Stimulated activated naive CD8-positive, alpha-beta T cell treated with anti-CD3 and anti-CD28 coated beads, Interleukin-15, amount 100 ng/mL, for 72 hours (primary cell): Measurements from ENCODE around the gene UPF1.

ENCODE experiments used
- ATAC-seq: fragments of 150-1000 bp; cut with Tn5 transposase; 2 replicates; pipeline ENCODE4 v1.10.0; 2021; ENCODE audit warnings: mild to moderate bottlenecking, moderate library complexity
- DNase-seq, 2 donors: peaks; one replicate each; pipeline ENCODE4 v3.0.0; 2021 to 2022
- H3K27ac Mint-ChIP-seq, 2 donors: one replicate each; pipeline ENCODE4 v1.8.0; 2022; ENCODE audit warnings: mild to moderate bottlenecking in 2 of 2, mixed read lengths in 2 of 2, moderate library complexity in 2 of 2
- H3K27me3 Mint-ChIP-seq: one replicate; pipeline ENCODE4 v1.8.0; 2022; ENCODE audit warnings: mixed read lengths
- H3K4me1 Mint-ChIP-seq: one replicate; pipeline ENCODE4 v1.8.0; 2022; ENCODE audit warnings: mild to moderate bottlenecking, mixed read lengths
- H3K4me3 Mint-ChIP-seq, 2 donors: one replicate each; pipeline ENCODE4 v1.8.0; 2022; ENCODE audit warnings: mild to moderate bottlenecking in 2 of 2, mixed read lengths in 2 of 2, moderate library complexity in 1 of 2
- H3K9me3 Mint-ChIP-seq, 2 donors: one replicate each; pipeline ENCODE4 v1.8.0; 2022; ENCODE audit warnings: mixed read lengths in 2 of 2

Gene UPF1

DNA sequence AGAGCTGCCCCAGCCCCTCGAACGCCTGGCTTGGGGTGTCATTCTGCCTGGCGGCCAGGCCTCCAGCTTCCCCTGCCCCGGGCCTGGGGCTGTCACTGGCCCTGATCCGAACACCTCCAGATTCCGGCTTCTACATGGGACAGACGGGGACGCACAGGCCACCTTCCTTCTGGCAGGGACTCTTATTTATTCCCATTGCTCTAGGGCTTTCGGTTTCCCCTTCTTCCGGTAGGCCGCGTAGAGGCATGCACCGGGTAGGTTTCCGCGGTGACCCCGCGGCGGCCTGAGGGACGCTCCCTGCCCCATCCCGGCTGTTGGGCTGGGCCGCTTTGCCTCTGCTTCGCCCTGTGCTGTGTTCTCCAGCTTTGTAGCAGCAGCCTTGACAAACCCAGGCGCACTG is 36.0 kb downstream of the UPF1 start:
- Mint-ChIP-seq H3K27ac (no peak overlapping the region), H3K4me3 (no peak overlapping the region), H3K27me3 (peaks cover 18% of the 10 kb centered on the region), H3K9me3 (no peaks in the 10 kb centered on the region), H3K4me1 (peaks cover 42% of the 10 kb centered on the region)
- ATAC-seq = no peak
- no peak for DNase-seq

DNA sequence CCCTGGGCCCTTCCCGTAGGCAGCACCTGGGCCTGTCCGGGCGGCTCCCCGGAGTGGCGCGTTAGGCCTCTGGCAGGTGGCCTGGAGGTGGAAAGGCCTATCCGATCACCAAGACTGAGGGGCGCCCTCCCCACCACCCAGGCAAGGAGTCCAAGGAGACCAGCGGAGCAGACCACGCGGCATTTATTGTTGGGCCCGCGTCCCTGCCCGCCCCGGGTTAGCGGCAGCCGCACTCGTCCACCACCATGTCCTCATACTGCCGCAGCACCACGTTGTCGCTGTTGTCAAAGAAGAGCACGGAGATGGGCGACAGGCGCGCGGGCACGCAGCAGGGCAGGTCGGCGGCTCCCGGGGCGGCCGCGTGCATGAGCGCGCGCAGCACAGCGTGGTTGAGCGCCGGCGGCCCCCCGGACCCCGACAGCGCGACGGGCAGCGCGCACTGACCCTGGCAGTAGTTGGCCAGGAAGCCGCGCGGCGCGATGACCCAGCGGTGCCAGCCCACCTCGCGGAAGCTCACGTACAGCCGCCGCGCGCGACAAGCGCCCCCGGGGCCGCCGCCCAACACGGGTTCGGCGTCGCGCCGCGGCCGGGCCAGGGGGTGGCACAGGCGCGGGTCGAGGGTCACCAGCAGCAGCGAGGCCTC is 36.7 kb downstream of the UPF1 start:
- H3K9me3 Mint-ChIP-seq = no peaks in the 10 kb centered on the region
- peak overlapping the region in 1 of 2 donors; percentile 31 for H3K27ac Mint-ChIP-seq
- H3K4me3 Mint-ChIP-seq = no peak overlapping the region
- DNase-seq = no peak
- H3K4me1 Mint-ChIP-seq = peaks cover 42% of the 10 kb centered on the region
- peaks cover 18% of the 10 kb centered on the region for H3K27me3 Mint-ChIP-seq
- peak; percentile 13 for ATAC-seq

DNA sequence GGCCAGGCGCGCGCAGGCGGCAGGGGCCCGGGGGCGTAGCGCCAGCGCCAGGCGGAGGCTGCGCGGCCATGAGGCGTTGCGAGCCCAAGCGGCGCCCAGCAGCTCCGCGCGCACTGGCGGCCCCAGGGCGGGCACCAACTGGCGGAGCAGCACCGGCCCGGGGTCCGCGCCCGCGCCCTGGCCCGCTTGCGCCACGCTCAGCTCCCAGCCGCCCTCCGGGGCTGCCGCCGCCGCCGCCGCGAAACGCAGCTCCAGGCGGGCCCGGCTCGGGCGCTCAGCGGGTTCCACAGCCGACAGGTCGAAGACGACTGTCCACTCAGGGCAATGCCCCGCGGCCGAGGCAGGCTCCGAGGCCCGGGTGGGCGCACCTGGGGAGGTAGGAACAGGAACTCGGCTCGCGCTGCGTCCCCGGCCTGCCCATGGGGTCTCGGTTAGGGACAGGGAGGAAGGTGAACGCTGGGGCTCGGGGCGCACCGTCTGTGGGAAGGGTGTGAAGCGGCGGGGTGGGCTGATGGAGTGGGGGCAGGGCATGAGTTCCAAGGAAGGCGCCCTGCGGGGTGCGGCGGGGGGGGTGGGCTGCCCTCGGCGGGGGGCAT is 37.4 kb downstream of the UPF1 start:
- H3K27me3 Mint-ChIP-seq = peaks cover 18% of the 10 kb centered on the region
- DNase-seq (no peak), ATAC-seq (peak; percentile 19)
- H3K4me1 Mint-ChIP-seq = peaks cover 42% of the 10 kb centered on the region
- H3K9me3 Mint-ChIP-seq = no peaks in the 10 kb centered on the region
- no peak overlapping the region for H3K27ac Mint-ChIP-seq
- H3K4me3 Mint-ChIP-seq = no peak overlapping the region

DNA sequence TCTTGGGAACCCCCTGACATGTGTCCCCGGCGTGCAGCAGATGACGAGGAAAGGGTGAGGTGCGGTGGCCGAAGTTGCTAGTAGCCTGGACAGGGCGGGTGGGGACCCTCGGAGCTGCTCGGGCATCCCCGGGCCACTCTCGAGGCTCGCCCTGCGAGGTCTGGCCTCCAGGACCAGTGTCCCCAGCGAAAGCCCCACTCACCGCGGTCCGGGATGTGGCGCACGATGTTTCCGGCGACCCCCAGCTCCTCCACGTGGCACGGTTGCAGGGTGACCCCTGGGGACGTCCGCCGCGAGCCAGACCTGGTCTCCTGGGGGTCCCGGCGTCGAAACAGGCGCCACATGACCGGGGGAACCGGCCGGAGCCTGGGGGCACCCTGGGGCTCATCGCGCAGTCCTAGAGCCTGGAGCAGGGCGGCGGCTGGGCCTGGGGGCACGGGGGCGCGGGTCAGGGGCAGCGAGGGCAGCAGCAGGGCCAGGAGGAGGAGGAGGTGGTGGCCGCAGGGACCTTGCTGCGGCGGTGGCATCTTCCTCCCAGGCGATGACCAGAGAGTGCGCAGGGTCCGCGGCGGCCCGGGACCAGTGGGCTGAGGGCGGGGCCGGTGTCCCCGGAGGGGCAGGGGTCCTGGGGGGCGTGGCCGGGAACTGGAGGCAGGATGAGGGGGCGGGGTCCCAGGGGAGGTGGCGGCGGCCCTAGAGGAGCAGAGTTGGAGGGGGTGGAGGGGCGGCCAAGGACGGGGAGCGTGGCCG is 38.2 kb downstream of the UPF1 start:
- H3K27me3 Mint-ChIP-seq = peaks cover 18% of the 10 kb centered on the region
- DNase-seq (no peak), ATAC-seq (peak; percentile 16)
- no peak overlapping the region for H3K4me3 Mint-ChIP-seq
- peaks cover 42% of the 10 kb centered on the region for H3K4me1 Mint-ChIP-seq
- H3K9me3 Mint-ChIP-seq = no peaks in the 10 kb centered on the region
- H3K27ac Mint-ChIP-seq = no peak overlapping the region

DNA sequence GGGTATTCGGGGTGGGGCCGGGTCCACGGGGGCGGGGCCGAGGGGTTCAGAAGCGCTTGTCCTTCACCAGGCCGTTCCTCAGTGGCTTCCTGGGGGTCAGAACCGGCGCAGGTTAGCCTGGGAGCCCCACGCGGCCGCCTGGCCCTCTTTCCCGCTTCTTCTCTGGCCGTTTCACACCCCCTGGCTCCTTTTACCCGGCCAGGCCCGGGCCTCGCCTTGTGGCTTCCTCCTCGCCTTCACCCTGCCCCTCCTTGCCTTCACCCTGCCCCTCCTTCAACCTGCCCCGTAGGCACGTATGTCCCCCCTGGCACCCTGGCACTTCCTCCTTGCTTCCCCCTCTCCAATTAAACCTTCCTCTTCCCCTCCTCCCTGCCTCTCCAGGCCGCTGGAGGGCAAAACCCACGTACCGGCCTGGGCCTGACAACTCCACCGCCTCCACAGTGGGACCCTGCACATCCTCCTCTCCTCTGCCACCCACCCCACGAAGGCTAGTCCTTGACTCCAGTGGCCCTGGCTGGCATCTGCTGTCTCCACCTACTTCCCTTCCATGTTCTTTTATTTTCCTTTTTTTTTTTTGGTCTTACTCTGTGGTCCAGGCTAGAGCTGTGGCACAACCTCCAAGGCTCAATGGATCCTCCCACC is 38.9 kb downstream of the UPF1 start:
- Mint-ChIP-seq H3K4me1 (peaks cover 42% of the 10 kb centered on the region), H3K27me3 (peaks cover 18% of the 10 kb centered on the region), H3K4me3 (no peak overlapping the region), H3K9me3 (no peaks in the 10 kb centered on the region), H3K27ac (no peak overlapping the region)
- ATAC-seq (peak; percentile 2), DNase-seq (no peak)

DNA sequence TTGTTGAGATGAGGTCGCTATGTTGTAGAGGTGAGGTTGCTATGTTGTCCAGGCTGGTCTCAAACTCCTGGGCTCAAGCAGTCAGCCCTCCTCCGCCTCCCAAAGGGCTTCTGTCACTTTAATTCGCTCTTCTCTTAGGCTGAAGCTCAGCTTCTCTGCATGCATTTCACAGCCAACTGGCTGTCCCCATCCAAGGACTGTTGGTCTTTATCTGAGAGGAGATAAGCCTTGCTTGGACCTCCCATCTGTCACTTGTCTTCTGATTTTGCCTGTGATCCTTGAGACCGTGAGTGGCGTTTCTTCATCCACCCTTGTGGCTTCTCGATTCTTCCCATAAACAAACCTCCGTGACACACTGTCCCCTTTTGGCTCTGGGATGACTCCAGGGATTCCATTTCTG is 39.8 kb downstream of the UPF1 start:
- H3K4me3 Mint-ChIP-seq = no peak overlapping the region
- peaks cover 18% of the 10 kb centered on the region for H3K27me3 Mint-ChIP-seq
- ATAC-seq = no peak
- peaks cover 33% of the 10 kb centered on the region for H3K4me1 Mint-ChIP-seq
- no peak for DNase-seq
- peak overlapping the region; percentile 43 to 72 for H3K27ac Mint-ChIP-seq
- H3K9me3 Mint-ChIP-seq = no peaks in the 10 kb centered on the region

DNA sequence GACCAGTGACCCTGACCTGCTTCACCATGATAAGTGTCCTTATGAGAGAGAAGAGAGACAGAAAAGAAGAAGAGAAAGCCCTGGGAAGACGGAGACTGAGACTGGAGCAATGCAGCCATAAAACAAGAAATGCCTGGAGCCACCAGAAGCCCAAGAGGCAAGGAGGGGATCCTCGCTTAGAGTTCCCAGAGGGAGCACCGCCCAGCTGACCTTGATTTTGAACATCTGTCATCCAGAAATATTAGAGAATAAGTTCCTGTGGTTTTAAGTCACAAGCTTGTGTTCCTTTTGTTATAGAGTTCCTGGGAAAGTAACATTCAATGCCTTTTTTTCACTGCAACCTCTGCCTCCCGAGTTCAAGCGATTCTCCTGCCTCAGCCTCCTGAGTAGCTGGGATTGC is 44.0 kb downstream of the UPF1 start:
- H3K4me3 Mint-ChIP-seq = no peak overlapping the region
- no peak for ATAC-seq
- H3K9me3 Mint-ChIP-seq = no peaks in the 10 kb centered on the region
- no peak overlapping the region for H3K27ac Mint-ChIP-seq
- peaks cover 15% of the 10 kb centered on the region for H3K4me1 Mint-ChIP-seq
- no peak for DNase-seq
- H3K27me3 Mint-ChIP-seq = peaks cover 14% of the 10 kb centered on the region

DNA sequence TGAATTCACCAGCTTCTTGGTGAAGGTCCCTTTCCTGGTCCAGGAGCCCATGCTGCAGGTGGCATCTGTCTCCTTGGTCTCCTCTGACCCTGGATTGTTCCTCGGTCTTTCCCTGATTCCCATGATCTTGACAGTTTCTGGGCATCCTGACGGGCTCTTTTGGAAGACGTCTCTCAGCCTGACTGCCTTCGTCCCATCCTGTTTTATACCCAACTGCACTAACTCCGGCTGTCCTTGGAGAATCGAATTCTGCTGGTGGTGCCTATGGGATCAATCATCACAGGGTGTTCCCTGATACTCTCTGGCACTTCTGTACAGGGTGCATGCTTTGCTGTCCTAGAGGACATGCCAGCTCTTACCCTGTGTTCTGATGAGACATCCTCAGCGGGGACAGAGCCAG is 45.1 kb downstream of the UPF1 start:
- DNase-seq (no peak), ATAC-seq (no peak)
- H3K4me1 Mint-ChIP-seq = peaks cover 4% of the 10 kb centered on the region
- no peaks in the 10 kb centered on the region for H3K9me3 Mint-ChIP-seq
- no peak overlapping the region for H3K27ac Mint-ChIP-seq
- peaks cover 2% of the 10 kb centered on the region for H3K27me3 Mint-ChIP-seq
- no peak overlapping the region for H3K4me3 Mint-ChIP-seq

DNA sequence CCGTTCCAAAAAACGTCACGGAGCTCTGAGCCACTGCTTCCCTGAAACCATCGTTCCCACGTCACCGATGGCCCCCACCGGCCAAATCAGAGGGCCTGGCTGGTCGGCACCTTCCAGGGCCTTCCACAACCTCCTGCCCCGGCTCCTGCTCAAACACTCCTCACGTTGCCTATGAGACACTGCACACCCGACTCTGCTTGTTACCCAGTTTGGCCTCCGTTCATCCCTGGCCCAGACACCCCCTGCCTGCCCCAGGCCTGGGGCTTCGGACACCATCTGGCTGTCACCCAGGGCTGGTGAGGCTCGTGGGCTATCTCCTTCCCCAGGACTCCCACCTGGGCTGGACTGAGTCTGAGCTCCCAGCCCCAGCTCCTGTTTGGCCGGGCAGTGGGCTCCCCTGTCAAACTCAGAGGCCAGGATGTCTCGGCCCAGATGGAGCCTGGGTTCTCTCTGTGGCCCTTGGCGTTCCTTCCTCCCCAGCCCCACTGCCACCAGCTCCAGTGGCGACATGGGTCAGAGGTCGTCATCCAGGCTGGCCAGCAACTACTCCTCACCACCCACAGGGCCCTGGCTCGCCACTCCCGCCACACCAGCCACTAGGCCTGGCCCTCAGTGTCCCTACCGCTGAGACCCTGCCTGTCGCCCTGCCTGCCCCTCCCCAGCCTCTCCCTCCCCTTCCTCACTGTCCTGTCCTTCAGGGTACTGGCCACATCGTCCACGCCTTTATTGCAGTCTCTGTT is 46.5 kb downstream of the UPF1 start:
- no peak overlapping the region for H3K4me3 Mint-ChIP-seq
- DNase-seq = no peak
- H3K9me3 Mint-ChIP-seq = no peaks in the 10 kb centered on the region
- H3K4me1 Mint-ChIP-seq = no peaks in the 10 kb centered on the region
- no peaks in the 10 kb centered on the region for H3K27me3 Mint-ChIP-seq
- no peak overlapping the region for H3K27ac Mint-ChIP-seq
- ATAC-seq = no peak

DNA sequence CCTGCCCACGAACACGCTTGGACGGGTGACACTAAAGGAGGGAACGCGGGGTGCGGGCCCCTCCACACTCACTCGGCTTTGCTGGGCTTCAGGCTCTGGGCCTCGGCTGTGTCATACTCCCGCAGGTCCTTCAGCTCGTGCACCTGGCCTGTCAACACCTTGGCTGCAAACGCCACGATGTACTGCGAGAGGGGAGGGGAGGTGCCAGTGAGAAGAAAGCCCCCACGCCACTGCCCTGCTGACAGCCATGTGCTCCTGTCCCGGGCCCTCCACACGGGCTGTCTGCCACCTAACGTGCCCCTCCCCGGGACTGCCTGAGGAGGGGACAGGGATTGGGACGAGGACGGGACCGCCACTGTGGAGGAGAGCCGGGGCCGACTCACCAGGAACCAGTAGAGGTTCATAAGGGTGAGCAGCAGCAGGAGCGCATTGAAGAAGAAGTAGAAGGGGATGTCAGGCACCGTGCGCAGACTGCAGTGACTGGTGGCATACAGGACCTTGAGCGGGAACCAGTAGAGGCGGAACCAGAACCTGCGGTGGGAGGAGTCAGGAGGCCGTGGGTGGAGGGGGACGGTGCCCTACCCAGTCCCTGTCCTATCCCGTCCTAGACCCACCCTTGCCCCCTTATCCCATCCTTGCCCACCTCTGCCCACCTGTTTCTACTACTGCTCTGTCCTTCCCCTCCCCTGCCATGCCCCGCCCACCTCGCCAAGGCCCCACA is 47.3 kb downstream of the UPF1 start:
- Mint-ChIP-seq H3K9me3 (no peaks in the 10 kb centered on the region), H3K27ac (peak overlapping the region in 1 of 2 donors; percentile 54), H3K4me3 (no peak overlapping the region), H3K4me1 (no peaks in the 10 kb centered on the region), H3K27me3 (no peaks in the 10 kb centered on the region)
- ATAC-seq (peak; percentile 42), DNase-seq (no peak)

DNA sequence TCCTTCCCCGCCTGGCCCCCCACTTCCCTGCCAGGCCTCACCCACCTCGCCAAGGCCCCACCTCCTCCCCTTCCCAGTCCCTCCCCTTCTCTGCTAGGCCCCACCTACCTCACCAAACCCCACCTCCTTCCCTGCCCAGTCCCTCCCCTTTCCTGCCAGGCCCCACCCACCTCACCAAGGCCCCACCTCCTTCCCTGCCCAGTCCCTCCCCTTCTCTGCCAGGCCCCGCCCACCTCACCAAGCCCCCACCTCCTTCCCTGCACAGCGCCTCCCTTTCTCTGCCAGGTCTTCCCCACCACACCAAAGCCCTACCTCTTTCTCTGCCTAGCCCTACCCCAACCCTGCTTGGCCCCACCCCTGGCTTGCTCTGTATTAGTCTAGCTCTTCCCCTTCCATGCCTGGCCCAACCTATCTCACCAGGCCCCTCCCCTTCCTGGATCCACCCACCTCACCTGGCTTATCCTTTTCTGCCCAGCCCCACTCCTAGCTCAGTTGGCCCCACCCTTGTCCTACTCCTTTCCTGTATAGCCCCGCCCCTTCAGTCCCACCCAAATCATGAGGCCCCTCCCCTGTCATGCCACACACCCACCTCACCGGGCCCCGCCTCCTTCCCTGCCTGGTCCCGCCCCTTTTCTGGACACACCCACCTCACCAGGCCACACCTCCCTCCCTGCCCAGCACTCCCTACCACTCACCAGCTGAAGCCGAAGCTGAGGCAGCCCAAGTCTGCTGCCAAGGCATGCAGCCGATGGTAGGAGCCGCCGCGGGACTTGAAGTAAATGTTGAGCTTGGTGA is 48.0 kb downstream of the UPF1 start:
- Mint-ChIP-seq H3K27ac (no peak overlapping the region), H3K4me1 (no peaks in the 10 kb centered on the region), H3K27me3 (no peaks in the 10 kb centered on the region), H3K4me3 (no peak overlapping the region), H3K9me3 (no peaks in the 10 kb centered on the region)
- ATAC-seq = peak; percentile 56
- no peak for DNase-seq

DNA sequence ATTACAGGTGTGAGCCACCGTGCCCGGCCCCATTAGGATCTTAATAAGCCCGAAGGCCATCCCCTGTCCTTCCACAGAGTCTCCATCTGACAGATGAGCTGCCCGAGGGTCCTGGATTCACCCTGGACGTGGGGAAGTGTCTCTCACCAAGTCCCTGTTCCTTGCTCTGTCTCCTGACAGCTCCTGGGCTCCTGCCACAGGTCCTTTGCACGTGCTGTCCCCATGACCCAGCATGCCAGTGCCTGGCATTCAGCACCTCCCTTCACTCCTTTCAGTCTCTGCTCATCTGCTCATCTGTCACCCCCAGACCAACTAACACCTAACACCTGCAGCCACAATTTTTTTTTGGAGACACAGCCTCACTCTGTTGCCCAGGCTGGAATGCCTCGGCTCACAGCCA is 49.7 kb downstream of the UPF1 start:
- DNase-seq (no peak), ATAC-seq (no peak)
- Mint-ChIP-seq H3K4me1 (no peaks in the 10 kb centered on the region), H3K9me3 (no peaks in the 10 kb centered on the region), H3K27me3 (peaks cover under 1% of the 10 kb centered on the region), H3K4me3 (no peak overlapping the region), H3K27ac (no peak overlapping the region)

DNA sequence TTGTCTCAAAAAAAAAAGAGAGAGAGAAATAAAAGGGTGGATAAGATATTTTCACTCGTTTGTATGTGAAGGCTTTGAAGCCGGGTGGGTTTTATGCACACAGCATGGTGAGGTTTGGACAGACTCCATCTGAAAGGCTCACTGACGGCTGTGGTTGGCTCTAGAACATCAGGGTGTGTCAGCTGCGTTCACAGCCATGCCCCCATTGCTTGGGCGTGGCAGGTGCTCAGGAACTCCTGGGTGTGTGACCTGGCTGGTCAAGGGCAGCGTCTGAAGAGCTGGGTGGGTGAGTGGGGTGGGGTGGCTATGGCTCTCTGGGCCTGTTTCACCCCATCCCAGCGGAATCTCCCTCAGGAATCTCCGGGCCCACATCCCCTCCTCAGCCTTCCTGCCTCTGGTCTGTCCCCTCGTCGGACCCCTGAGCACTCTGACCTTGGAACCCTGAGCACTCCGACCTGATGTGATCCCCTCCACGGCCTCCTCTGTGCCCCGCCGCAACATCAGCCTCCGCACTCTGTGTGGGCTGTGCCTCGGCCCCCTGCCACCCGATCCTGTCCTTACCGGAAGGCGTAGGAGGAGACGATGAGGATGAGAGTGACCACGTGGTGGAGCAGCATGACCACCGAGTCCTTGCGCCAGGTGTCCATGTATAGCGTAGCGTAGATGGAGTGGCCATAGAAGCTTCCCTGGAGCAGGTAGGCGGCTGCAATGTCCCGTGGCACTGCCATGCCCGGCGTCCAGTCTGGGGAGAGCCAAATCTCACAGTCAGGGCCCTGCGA is 52.0 kb downstream of the UPF1 start:
- no peaks in the 10 kb centered on the region for H3K4me1 Mint-ChIP-seq
- H3K9me3 Mint-ChIP-seq = no peaks in the 10 kb centered on the region
- H3K27me3 Mint-ChIP-seq = peaks cover 7% of the 10 kb centered on the region
- no peak overlapping the region for H3K27ac Mint-ChIP-seq
- ATAC-seq = no peak
- no peak overlapping the region for H3K4me3 Mint-ChIP-seq
- DNase-seq = no peak

DNA sequence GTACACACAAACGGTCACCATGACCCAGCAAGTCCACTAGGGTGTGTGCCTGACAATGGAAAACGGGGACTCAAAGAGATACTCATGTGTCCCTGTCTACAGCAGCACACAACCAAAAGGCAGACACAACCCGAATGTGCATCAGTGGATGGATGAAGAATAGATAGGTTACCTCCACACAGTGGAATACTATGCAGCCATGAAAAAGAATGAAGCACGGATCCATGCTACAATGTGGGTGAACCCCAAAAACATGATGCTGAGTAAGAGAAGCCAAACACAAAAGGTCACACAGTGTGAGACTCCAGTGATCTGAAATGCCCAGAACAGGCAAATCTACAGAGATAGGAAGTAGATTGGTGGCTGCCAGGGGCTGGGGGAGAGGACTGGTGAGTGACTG is 55.2 kb downstream of the UPF1 start:
- DNase-seq (no peak), ATAC-seq (no peak)
- Mint-ChIP-seq H3K4me3 (no peak overlapping the region), H3K27me3 (peaks cover 15% of the 10 kb centered on the region), H3K27ac (no peak overlapping the region), H3K9me3 (no peaks in the 10 kb centered on the region), H3K4me1 (no peaks in the 10 kb centered on the region)
